ENCODE measurements around the gene MVB12B.

Gene MVB12B

GRCh38 chr9:126514037-126514821 is 187.6 kb downstream of the MVB12B start:
- Mint-ChIP-seq H3K4me3 (no peak overlapping the region), H3K27ac (no peak overlapping the region), H3K36me3 (ENCODE audit: low read depth) (no peaks in the 10 kb centered on the region), H3K4me1 (peaks cover 49% of the 10 kb centered on the region), H3K27me3 (ENCODE audit: low read depth) (peaks cover 76% of the 10 kb centered on the region), H3K9me3 (no peaks in the 10 kb centered on the region)
- peak; percentile 51 to 66 (median 53) for TF ChIP-seq CTCF (IDR thresholded peaks at IDR 0.05; ENCODE audit: unreplicated experiment in 3 of 3)

- H3K9me3 Mint-ChIP-seq, result no peaks in the 10 kb centered on the region
These were observed 188.6 kb downstream of the MVB12B start for GRCh38 chr9:126515001-126515872.

GRCh38 chr9:126515873-126516505 is 189.4 kb downstream of the MVB12B start:
- no peak for TF ChIP-seq CTCF (IDR thresholded peaks at IDR 0.05; ENCODE audit: unreplicated experiment in 3 of 3)
- Mint-ChIP-seq H3K27ac (peak overlapping the region in 1 of 3 experiments; percentile 21), H3K4me3 (peak overlapping the region in 1 of 3 experiments; percentile 26), H3K36me3 (ENCODE audit: low read depth) (no peaks in the 10 kb centered on the region), H3K4me1 (peaks cover 64% of the 10 kb centered on the region), H3K9me3 (no peaks in the 10 kb centered on the region), H3K27me3 (ENCODE audit: low read depth) (peaks cover 88% of the 10 kb centered on the region)

More at GRCh38 chr9:126515001-126515872, 188.6 kb downstream of the MVB12B start:
- H3K36me3 Mint-ChIP-seq (ENCODE audit: low read depth), result no peaks in the 10 kb centered on the region
- H3K27me3 Mint-ChIP-seq (ENCODE audit: low read depth), result peaks cover 81% of the 10 kb centered on the region
- no peak for TF ChIP-seq CTCF (IDR thresholded peaks at IDR 0.05; ENCODE audit: unreplicated experiment in 3 of 3)
- H3K27ac Mint-ChIP-seq, result peak overlapping the region in 1 of 3 experiments; percentile 87
- H3K4me3 Mint-ChIP-seq, result peak overlapping the region; percentile 44 to 62 (median 50)
- peaks cover 57% of the 10 kb centered on the region for H3K4me1 Mint-ChIP-seq

GRCh38 chr9:126516561-126516935 is 189.9 kb downstream of the MVB12B start:
- no peak for TF ChIP-seq CTCF (IDR thresholded peaks at IDR 0.05; ENCODE audit: unreplicated experiment in 3 of 3)
- peaks cover 90% of the 10 kb centered on the region for H3K27me3 Mint-ChIP-seq (ENCODE audit: low read depth)
- H3K9me3 Mint-ChIP-seq, result no peaks in the 10 kb centered on the region
- H3K27ac Mint-ChIP-seq, result peak overlapping the region in 1 of 3 experiments; percentile 21
- H3K36me3 Mint-ChIP-seq (ENCODE audit: low read depth), result no peaks in the 10 kb centered on the region
- peaks cover 64% of the 10 kb centered on the region for H3K4me1 Mint-ChIP-seq
- H3K4me3 Mint-ChIP-seq, result peak overlapping the region in 2 of 3 experiments; percentile 38 to 56

GRCh38 chr9:126516936-126517832 is 190.6 kb downstream of the MVB12B start:
- Mint-ChIP-seq H3K36me3 (ENCODE audit: low read depth) (no peaks in the 10 kb centered on the region), H3K4me1 (peaks cover 62% of the 10 kb centered on the region), H3K27me3 (ENCODE audit: low read depth) (peaks cover 91% of the 10 kb centered on the region), H3K4me3 (peak overlapping the region; percentile 38 to 56 (median 46)), H3K27ac (peak overlapping the region in 2 of 3 experiments; percentile 21 to 32), H3K9me3 (no peaks in the 10 kb centered on the region)
- no peak for TF ChIP-seq CTCF (IDR thresholded peaks at IDR 0.05; ENCODE audit: unreplicated experiment in 3 of 3)

Measured in nephron (organoid).